A549 (cell line): ENCODE measurements around the gene TSPEAR.

Source experiments
- POLR2A ChIP-seq: IDR thresholded peaks from 2 replicates; pipeline ENCODE4 v1.6.1; 2012; ENCODE audit warnings: mild to moderate bottlenecking, low read length
- TF ChIP-seq, protein P1 (sequence below): fragments of >200 bp; sonication (Bioruptor Twin); formaldehyde crosslinking; IDR thresholded peaks from 3 replicates; pipeline ENCODE4 v1.5.1; 2016

GRCh38 chr21:44540741-44541288 lies 170.6 kb downstream of the TSPEAR start:
- TF ChIP-seq, protein P1, sequence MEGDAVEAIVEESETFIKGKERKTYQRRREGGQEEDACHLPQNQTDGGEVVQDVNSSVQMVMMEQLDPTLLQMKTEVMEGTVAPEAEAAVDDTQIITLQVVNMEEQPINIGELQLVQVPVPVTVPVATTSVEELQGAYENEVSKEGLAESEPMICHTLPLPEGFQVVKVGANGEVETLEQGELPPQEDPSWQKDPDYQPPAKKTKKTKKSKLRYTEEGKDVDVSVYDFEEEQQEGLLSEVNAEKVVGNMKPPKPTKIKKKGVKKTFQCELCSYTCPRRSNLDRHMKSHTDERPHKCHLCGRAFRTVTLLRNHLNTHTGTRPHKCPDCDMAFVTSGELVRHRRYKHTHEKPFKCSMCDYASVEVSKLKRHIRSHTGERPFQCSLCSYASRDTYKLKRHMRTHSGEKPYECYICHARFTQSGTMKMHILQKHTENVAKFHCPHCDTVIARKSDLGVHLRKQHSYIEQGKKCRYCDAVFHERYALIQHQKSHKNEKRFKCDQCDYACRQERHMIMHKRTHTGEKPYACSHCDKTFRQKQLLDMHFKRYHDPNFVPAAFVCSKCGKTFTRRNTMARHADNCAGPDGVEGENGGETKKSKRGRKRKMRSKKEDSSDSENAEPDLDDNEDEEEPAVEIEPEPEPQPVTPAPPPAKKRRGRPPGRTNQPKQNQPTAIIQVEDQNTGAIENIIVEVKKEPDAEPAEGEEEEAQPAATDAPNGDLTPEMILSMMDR: no peak
- no peak for TF ChIP-seq POLR2A
